Testis (tissue), 2 donors: ENCODE measurements around the gene GABRG2.

Experiments used
- POLR2A ChIP-seq: fragments of 450-650 bp; IDR thresholded peaks from one replicate; pipeline ENCODE4 v1.6.1; 2017; ENCODE audit warnings: antibody characterized with exemption, mild to moderate bottlenecking, moderate library complexity
- TF ChIP-seq, protein P1 (sequence below), 3 experiments: fragments of 450-650 bp in 2 of 3; fragments of 200-600 bp in 1 of 3; sonication (generic) in 1 of 3; IDR thresholded peaks; one replicate each; pipeline ENCODE4 v1.5.1; 2016 to 2019; ENCODE audit warnings: antibody characterized with exemption in 3 of 3, mild to moderate bottlenecking in 2 of 3, moderate library complexity in 1 of 3

GRCh38 chr5:162193012-162193411 is 125.4 kb downstream of the GABRG2 start:
- TF ChIP-seq, protein P1, sequence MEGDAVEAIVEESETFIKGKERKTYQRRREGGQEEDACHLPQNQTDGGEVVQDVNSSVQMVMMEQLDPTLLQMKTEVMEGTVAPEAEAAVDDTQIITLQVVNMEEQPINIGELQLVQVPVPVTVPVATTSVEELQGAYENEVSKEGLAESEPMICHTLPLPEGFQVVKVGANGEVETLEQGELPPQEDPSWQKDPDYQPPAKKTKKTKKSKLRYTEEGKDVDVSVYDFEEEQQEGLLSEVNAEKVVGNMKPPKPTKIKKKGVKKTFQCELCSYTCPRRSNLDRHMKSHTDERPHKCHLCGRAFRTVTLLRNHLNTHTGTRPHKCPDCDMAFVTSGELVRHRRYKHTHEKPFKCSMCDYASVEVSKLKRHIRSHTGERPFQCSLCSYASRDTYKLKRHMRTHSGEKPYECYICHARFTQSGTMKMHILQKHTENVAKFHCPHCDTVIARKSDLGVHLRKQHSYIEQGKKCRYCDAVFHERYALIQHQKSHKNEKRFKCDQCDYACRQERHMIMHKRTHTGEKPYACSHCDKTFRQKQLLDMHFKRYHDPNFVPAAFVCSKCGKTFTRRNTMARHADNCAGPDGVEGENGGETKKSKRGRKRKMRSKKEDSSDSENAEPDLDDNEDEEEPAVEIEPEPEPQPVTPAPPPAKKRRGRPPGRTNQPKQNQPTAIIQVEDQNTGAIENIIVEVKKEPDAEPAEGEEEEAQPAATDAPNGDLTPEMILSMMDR (IDR thresholded peaks at IDR 0.05), result no peak
- no peak for TF ChIP-seq POLR2A
